ENCODE measurements around the gene CGNL1.

The CGNL1 gene

DNA sequence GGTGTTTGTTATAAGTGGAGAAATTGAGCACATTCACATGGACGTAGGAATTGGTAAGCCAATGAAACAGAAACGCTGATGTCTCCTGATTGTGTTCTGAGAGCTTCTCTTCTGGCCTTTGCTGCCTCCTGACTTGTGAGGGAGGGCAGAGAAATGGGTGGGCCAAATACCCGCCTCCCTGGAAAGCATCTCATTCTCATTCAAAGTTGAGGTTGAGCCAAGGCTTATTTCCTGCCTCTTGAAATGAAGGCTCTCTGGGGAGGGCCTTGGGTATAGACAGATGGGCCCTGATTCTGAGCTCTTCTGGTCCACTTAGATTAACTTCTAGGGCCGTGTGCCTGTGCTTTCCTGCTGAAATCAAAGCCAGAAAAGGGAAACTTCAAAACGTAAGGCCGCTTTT, 158.0 kb downstream of the CGNL1 start:
- Histone ChIP-seq H3K27me3 (ENCODE audit: insufficient read depth, poor library complexity, severe bottlenecking) (peaks cover 6% of the 10 kb centered on the region), H3K4me3 (replicated peaks; ENCODE audit: insufficient read depth, low read length) (no peak overlapping the region), H3K27ac (replicated peaks) (no peak overlapping the region)
- DNase-seq (ENCODE audit: low read depth in 1 of 2, low spot score in 1 of 2), result no peak
- TF ChIP-seq POLR2AphosphoS5 (IDR thresholded peaks at IDR 0.05; ENCODE audit: low read depth) (no peak), SPI1 (IDR thresholded peaks at IDR 0.05; ENCODE audit: borderline replicate concordance, low read depth) (no peak), GABPA (IDR thresholded peaks at IDR 0.05; ENCODE audit: low read depth) (no peak)
- TF ChIP-seq, protein P1, sequence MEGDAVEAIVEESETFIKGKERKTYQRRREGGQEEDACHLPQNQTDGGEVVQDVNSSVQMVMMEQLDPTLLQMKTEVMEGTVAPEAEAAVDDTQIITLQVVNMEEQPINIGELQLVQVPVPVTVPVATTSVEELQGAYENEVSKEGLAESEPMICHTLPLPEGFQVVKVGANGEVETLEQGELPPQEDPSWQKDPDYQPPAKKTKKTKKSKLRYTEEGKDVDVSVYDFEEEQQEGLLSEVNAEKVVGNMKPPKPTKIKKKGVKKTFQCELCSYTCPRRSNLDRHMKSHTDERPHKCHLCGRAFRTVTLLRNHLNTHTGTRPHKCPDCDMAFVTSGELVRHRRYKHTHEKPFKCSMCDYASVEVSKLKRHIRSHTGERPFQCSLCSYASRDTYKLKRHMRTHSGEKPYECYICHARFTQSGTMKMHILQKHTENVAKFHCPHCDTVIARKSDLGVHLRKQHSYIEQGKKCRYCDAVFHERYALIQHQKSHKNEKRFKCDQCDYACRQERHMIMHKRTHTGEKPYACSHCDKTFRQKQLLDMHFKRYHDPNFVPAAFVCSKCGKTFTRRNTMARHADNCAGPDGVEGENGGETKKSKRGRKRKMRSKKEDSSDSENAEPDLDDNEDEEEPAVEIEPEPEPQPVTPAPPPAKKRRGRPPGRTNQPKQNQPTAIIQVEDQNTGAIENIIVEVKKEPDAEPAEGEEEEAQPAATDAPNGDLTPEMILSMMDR (IDR thresholded peaks at IDR 0.05; ENCODE audit: insufficient read depth, low read length), result no peak
- TF ChIP-seq, protein P2, sequence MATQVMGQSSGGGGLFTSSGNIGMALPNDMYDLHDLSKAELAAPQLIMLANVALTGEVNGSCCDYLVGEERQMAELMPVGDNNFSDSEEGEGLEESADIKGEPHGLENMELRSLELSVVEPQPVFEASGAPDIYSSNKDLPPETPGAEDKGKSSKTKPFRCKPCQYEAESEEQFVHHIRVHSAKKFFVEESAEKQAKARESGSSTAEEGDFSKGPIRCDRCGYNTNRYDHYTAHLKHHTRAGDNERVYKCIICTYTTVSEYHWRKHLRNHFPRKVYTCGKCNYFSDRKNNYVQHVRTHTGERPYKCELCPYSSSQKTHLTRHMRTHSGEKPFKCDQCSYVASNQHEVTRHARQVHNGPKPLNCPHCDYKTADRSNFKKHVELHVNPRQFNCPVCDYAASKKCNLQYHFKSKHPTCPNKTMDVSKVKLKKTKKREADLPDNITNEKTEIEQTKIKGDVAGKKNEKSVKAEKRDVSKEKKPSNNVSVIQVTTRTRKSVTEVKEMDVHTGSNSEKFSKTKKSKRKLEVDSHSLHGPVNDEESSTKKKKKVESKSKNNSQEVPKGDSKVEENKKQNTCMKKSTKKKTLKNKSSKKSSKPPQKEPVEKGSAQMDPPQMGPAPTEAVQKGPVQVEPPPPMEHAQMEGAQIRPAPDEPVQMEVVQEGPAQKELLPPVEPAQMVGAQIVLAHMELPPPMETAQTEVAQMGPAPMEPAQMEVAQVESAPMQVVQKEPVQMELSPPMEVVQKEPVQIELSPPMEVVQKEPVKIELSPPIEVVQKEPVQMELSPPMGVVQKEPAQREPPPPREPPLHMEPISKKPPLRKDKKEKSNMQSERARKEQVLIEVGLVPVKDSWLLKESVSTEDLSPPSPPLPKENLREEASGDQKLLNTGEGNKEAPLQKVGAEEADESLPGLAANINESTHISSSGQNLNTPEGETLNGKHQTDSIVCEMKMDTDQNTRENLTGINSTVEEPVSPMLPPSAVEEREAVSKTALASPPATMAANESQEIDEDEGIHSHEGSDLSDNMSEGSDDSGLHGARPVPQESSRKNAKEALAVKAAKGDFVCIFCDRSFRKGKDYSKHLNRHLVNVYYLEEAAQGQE (IDR thresholded peaks at IDR 0.05; ENCODE audit: insufficient replicate concordance, low read depth), result no peak

- TF ChIP-seq GABPA (IDR thresholded peaks at IDR 0.05; ENCODE audit: low read depth) (no peak), POLR2AphosphoS5 (IDR thresholded peaks at IDR 0.05; ENCODE audit: low read depth) (no peak), SPI1 (IDR thresholded peaks at IDR 0.05; ENCODE audit: borderline replicate concordance, low read depth) (no peak)
- TF ChIP-seq, protein P2 (IDR thresholded peaks at IDR 0.05; ENCODE audit: insufficient replicate concordance, low read depth), result no peak
- TF ChIP-seq, protein P1 (IDR thresholded peaks at IDR 0.05; ENCODE audit: insufficient read depth, low read length), result no peak
- no peak for DNase-seq (ENCODE audit: low read depth in 1 of 2, low spot score in 1 of 2)
Observed at GRCh38 chr15:57537072-57537471, 160.8 kb downstream of the CGNL1 start.

GRCh38 chr15:57537488-57538264, 161.4 kb downstream of the CGNL1 start:
- TF ChIP-seq, protein P2 (IDR thresholded peaks at IDR 0.05; ENCODE audit: insufficient replicate concordance, low read depth), result no peak
- no peak for TF ChIP-seq SPI1 (IDR thresholded peaks at IDR 0.05; ENCODE audit: borderline replicate concordance, low read depth)
- no peak for TF ChIP-seq GABPA (IDR thresholded peaks at IDR 0.05; ENCODE audit: low read depth)
- no peak for TF ChIP-seq POLR2AphosphoS5 (IDR thresholded peaks at IDR 0.05; ENCODE audit: low read depth)
- TF ChIP-seq, protein P1 (IDR thresholded peaks at IDR 0.05; ENCODE audit: insufficient read depth, low read length), result no peak
- no peak overlapping the region for H3K4me3 ChIP-seq (replicated peaks; ENCODE audit: insufficient read depth, low read length)
- no peaks in the 10 kb centered on the region for H3K27me3 ChIP-seq (ENCODE audit: insufficient read depth, poor library complexity, severe bottlenecking)
- DNase-seq (ENCODE audit: low read depth in 1 of 2, low spot score in 1 of 2), result no peak
- H3K27ac ChIP-seq (replicated peaks), result no peak overlapping the region

More at GRCh38 chr15:57537072-57537471, 160.8 kb downstream of the CGNL1 start:
- Histone ChIP-seq H3K27ac (replicated peaks) (no peak overlapping the region), H3K4me3 (replicated peaks; ENCODE audit: insufficient read depth, low read length) (no peak overlapping the region), H3K27me3 (ENCODE audit: insufficient read depth, poor library complexity, severe bottlenecking) (peaks cover 5% of the 10 kb centered on the region)

All from HL-60 (cell line).